H9 (cell line): ENCODE measurements around the gene CDH4. TPM values are rescaled to one million over a fixed set of nuclear protein-coding genes. Genes with fewer than 3 reads are reported as not detected.

ENCODE experiments used
- DNase-seq: peaks from one replicate; pipeline ENCODE4 v3.0.0-alpha.2; 2017
- H2AFZ ChIP-seq: one replicate; pipeline ENCODE4 v1.6.1; 2013; ENCODE audit warnings: mild to moderate bottlenecking, low read length, control low read depth, moderate library complexity
- H2AK5ac ChIP-seq: 2 replicates; pipeline ENCODE4 v1.6.1; 2013; ENCODE audit warnings: low read length, control low read depth, mixed read lengths; ENCODE audit not compliant: insufficient read length
- H2BK120ac ChIP-seq: one replicate; pipeline ENCODE4 v1.6.1; 2013; ENCODE audit warnings: low read depth, mild to moderate bottlenecking, low read length, control low read depth, inconsistent platforms; ENCODE audit not compliant: poor library complexity, severe bottlenecking
- H2BK12ac ChIP-seq: 2 replicates; pipeline ENCODE4 v1.6.1; 2013; ENCODE audit warnings: low read length, control low read depth, mixed read lengths, low read depth; ENCODE audit not compliant: insufficient read length
- H2BK15ac ChIP-seq: 2 replicates; pipeline ENCODE4 v1.6.1; 2013; ENCODE audit warnings: low read depth, low read length, control low read depth
- H2BK20ac ChIP-seq: one replicate; pipeline ENCODE4 v1.6.1; 2013; ENCODE audit warnings: low read depth, mild to moderate bottlenecking, low read length, control low read depth, inconsistent platforms; ENCODE audit not compliant: poor library complexity, severe bottlenecking
- H2BK5ac ChIP-seq: 2 replicates; pipeline ENCODE4 v1.6.1; 2013; ENCODE audit warnings: low read length, control low read depth, mixed read lengths; ENCODE audit not compliant: insufficient read length
- H3K14ac ChIP-seq: 2 replicates; pipeline ENCODE4 v1.6.1; 2013; ENCODE audit warnings: low read length, control low read depth; ENCODE audit not compliant: insufficient read depth
- H3K18ac ChIP-seq: 2 replicates; pipeline ENCODE4 v1.6.1; 2013; ENCODE audit warnings: low read depth, mild to moderate bottlenecking, mixed read lengths, low read length, control low read depth; ENCODE audit not compliant: insufficient read length
- H3K23ac ChIP-seq: 2 replicates; pipeline ENCODE4 v1.6.1; 2013; ENCODE audit warnings: low read length, control low read depth, mixed read lengths, low read depth; ENCODE audit not compliant: insufficient read length
- H3K23me2 ChIP-seq: 2 replicates; pipeline ENCODE4 v1.6.1; 2013; ENCODE audit warnings: low read depth, mild to moderate bottlenecking, mixed read lengths, low read length, control low read depth; ENCODE audit not compliant: insufficient read length, poor library complexity, severe bottlenecking
- H3K27ac ChIP-seq: 2 replicates; pipeline ENCODE4 v1.5.1; 2013; ENCODE audit warnings: low read length, control low read depth, mixed read lengths, low read depth; ENCODE audit not compliant: insufficient read length
- H3K27me3 ChIP-seq: 2 replicates; pipeline ENCODE4 v1.6.1; 2013; ENCODE audit warnings: low read length, control low read depth, inconsistent platforms; ENCODE audit not compliant: insufficient read depth
- H3K4ac ChIP-seq: 2 replicates; pipeline ENCODE4 v1.6.1; 2013; ENCODE audit warnings: low read depth, mild to moderate bottlenecking, control low read depth, inconsistent platforms, low read length, moderate library complexity
- H3K4me1 ChIP-seq: 2 replicates; pipeline ENCODE4 v1.6.1; 2013; ENCODE audit warnings: low read length, control low read depth, inconsistent platforms; ENCODE audit not compliant: insufficient read depth
- H3K4me2 ChIP-seq: 2 replicates; pipeline ENCODE4 v1.6.1; 2013; ENCODE audit warnings: low read length, control low read depth, mixed read lengths; ENCODE audit not compliant: insufficient read length, insufficient read depth
- H3K56ac ChIP-seq: 2 replicates; pipeline ENCODE4 v1.6.1; 2013; ENCODE audit warnings: low read depth, mild to moderate bottlenecking, mixed read lengths, low read length, control low read depth; ENCODE audit not compliant: insufficient read length
- H3K79me1 ChIP-seq: 2 replicates; pipeline ENCODE4 v1.6.1; 2013; ENCODE audit warnings: low read depth, mild to moderate bottlenecking, moderate library complexity, low read length, control low read depth, inconsistent platforms; ENCODE audit not compliant: insufficient read depth, poor library complexity, severe bottlenecking
- H3K79me2 ChIP-seq: 2 replicates; pipeline ENCODE4 v1.6.1; 2013; ENCODE audit warnings: low read length, control low read depth, inconsistent platforms; ENCODE audit not compliant: insufficient read depth
- H3K9ac ChIP-seq: 2 replicates; pipeline ENCODE4 v1.6.1; 2013; ENCODE audit warnings: low read length, control low read depth, mixed read lengths; ENCODE audit not compliant: insufficient read length; ENCODE audit errors: extremely low read depth
- H3K9me3 ChIP-seq: one replicate; pipeline ENCODE4 v1.6.1; 2013; ENCODE audit warnings: low read depth, low read length, inconsistent platforms; ENCODE audit not compliant: control insufficient read depth
- H3T11ph ChIP-seq: one replicate; pipeline ENCODE4 v1.6.1; 2013; ENCODE audit warnings: mild to moderate bottlenecking, low read length, control low read depth, inconsistent platforms
- H4K20me1 ChIP-seq: one replicate; pipeline ENCODE4 v1.6.1; 2013; ENCODE audit not compliant: control insufficient read depth, insufficient read length, insufficient read depth
- H4K5ac ChIP-seq: 2 replicates; pipeline ENCODE4 v1.6.1; 2013; ENCODE audit warnings: low read depth, mild to moderate bottlenecking, mixed read lengths, low read length, control low read depth; ENCODE audit not compliant: insufficient read length
- H4K8ac ChIP-seq: replicated peaks from 2 replicates; pipeline ENCODE4 v1.6.1; 2013; ENCODE audit warnings: low read length, control low read depth, mixed read lengths, low read depth; ENCODE audit not compliant: insufficient read length
- H4K91ac ChIP-seq: 2 replicates; pipeline ENCODE4 v1.6.1; 2013; ENCODE audit warnings: low read depth, mild to moderate bottlenecking, moderate library complexity, mixed read lengths, low read length, control low read depth; ENCODE audit not compliant: insufficient read length
- H3K27ac Mint-ChIP-seq, 3 experiments: 2 replicates in 2 of 3; 3 replicates in 1 of 3; pipeline ENCODE4 v1.8.0; 2020 to 2021; ENCODE audit warnings: mixed read lengths in 3 of 3, mild to moderate bottlenecking in 1 of 3, moderate library complexity in 1 of 3
- H3K27me3 Mint-ChIP-seq: 2 replicates; pipeline ENCODE4 v1.8.0; 2021; ENCODE audit warnings: low read depth, mild to moderate bottlenecking, moderate library complexity, mixed read lengths
- H3K36me3 Mint-ChIP-seq, 3 experiments: 2 replicates in 2 of 3; 3 replicates in 1 of 3; pipeline ENCODE4 v1.8.0; 2020 to 2021; ENCODE audit warnings: low read depth in 3 of 3, mixed read lengths in 3 of 3; ENCODE audit not compliant: insufficient read depth in 1 of 3
- H3K4me1 Mint-ChIP-seq, 2 experiments: 2 replicates each; pipeline ENCODE4 v1.8.0; 2020; ENCODE audit warnings: mixed read lengths in 2 of 2
- H3K4me3 Mint-ChIP-seq, 2 experiments: 2 replicates in 1 of 2; 3 replicates in 1 of 2; pipeline ENCODE4 v1.8.0; 2020 to 2021; ENCODE audit warnings: mild to moderate bottlenecking in 2 of 2, mixed read lengths in 2 of 2, moderate library complexity in 1 of 2
- H3K9me3 Mint-ChIP-seq, 2 experiments: 2 replicates in 1 of 2; 3 replicates in 1 of 2; pipeline ENCODE4 v1.8.0; 2020; ENCODE audit warnings: mild to moderate bottlenecking in 2 of 2, mixed read lengths in 2 of 2, moderate library complexity in 1 of 2
- CTCF ChIP-seq: fragments of 200-600 bp; sonication (generic); conservative IDR thresholded peaks from 3 replicates; pipeline ENCODE4 v1.8.0; 2021; ENCODE audit warnings: antibody characterized with exemption, mild to moderate bottlenecking
- WGBS: extraction: QIAGEN DNeasy Blood & Tissue Kit; methylation state at CpG from one replicate; pipeline ENCODE4 v1.1.7; 2013; ENCODE audit warnings: missing lambda C conversion rate, low lambda C conversion rate, mixed read lengths; ENCODE audit not compliant: insufficient read length; ENCODE audit errors: extremely low coverage; 5-methylcytosine and 5-hydroxymethylcytosine counted together
- total RNA-seq: library from RNA; stranded (reverse); gene quantifications from 2 replicates; pipeline ENCODE4 v1.2.1, GENCODE V29; 2021

Gene CDH4
- total RNA-seq, 1 experiment from 2014 or later = 3.0 TPM

- no peak overlapping the region for H3K56ac ChIP-seq
- H3K4me1 Mint-ChIP-seq = peaks cover 12 to 16% of the 10 kb centered on the region in 2 experiments
- H3K9me3 ChIP-seq = no peaks in the 10 kb centered on the region
- no peak overlapping the region for H3K4me3 Mint-ChIP-seq
- DNase-seq = no peak
- H3K4ac ChIP-seq = no peak overlapping the region
- no peaks in the 10 kb centered on the region for H3K4me1 ChIP-seq
- no peak overlapping the region for H2BK12ac ChIP-seq
- H3K4me2 ChIP-seq = no peak overlapping the region
- no peak overlapping the region for H2BK5ac ChIP-seq
- no peaks in the 10 kb centered on the region; the same call in 1 of the 2 replicates for H3K79me2 ChIP-seq
- no peak overlapping the region for H3K27ac ChIP-seq
- peaks cover 32% of the 10 kb centered on the region for H3K27me3 Mint-ChIP-seq
- H4K91ac ChIP-seq = no peak overlapping the region
- H2BK20ac ChIP-seq = no peak overlapping the region
- H4K5ac ChIP-seq = no peak overlapping the region
- peaks cover 2% of the 10 kb centered on the region in 2 experiments; a peak in 2 of 5 replicates for H3K9me3 Mint-ChIP-seq
- H3K14ac ChIP-seq = no peak overlapping the region; the same call in 1 of the 2 replicates
- H3K27me3 ChIP-seq = peaks cover 5% of the 10 kb centered on the region; the same call in 1 of the 2 replicates
- no peak overlapping the region for H4K8ac ChIP-seq
- no peak overlapping the region for H2BK15ac ChIP-seq
- no peak for TF ChIP-seq CTCF
- no peak overlapping the region for H3K27ac Mint-ChIP-seq
- no peaks in the 10 kb centered on the region for H4K20me1 ChIP-seq
- no peak overlapping the region for H2AK5ac ChIP-seq
- no peaks in the 10 kb centered on the region for H3K79me1 ChIP-seq
- H3K23me2 ChIP-seq = no peaks in the 10 kb centered on the region
- no peak overlapping the region for H2AFZ ChIP-seq
- H3K18ac ChIP-seq = no peak overlapping the region
- H2BK120ac ChIP-seq = no peak overlapping the region
- H3K23ac ChIP-seq = no peak overlapping the region
- no peaks in the 10 kb centered on the region; a peak in 2 of 7 replicates for H3K36me3 Mint-ChIP-seq
- H3K9ac ChIP-seq = no peak overlapping the region
- no peak overlapping the region for H3T11ph ChIP-seq
- WGBS = no CpG with 5 or more reads among the region's 22 CpGs
Observed at GRCh38 chr20:61371501-61372136, 119.6 kb downstream of the CDH4 start.
